OCI-LY7 (cell line): ENCODE data around the gene TEAD2.

Experiments
- CTCF ChIP-seq: fragments of 200-600 bp; sonication (generic); conservative IDR thresholded peaks from 2 replicates; pipeline ENCODE4 v1.5.1; 2014; ENCODE audit warnings: mild to moderate bottlenecking, antibody characterized with exemption, low read length, moderate library complexity, mixed read lengths
- EZH2phosphoT487 ChIP-seq: fragments of 200-600 bp; sonication (generic); IDR thresholded peaks from 2 replicates; pipeline ENCODE4 v1.6.1; 2018; ENCODE audit warnings: low read depth, borderline replicate concordance, mild to moderate bottlenecking, mixed run types, antibody characterized with exemption, low read length, moderate library complexity, mixed read lengths

DNA sequence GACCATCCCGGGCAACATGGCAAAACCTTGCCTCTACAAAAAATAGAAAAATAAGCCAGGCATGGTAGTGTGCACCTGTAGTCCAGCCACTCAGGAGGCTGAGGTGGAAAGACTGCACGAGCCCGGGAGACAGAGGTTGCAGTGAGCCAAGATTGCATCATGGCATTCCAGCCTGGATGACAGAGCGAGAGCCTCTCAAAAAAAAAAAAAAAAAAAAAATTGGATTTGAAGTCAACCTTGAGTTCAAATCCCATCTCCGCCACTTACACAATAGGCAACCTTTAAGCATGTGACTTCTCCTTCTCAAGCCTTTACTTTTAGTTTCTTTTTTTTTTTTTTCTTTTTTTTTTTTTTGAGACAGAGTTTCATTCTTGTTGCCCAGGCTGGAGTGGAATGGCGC, 37.8 kb upstream of the TEAD2 start:
- TF ChIP-seq CTCF = no peak
- TF ChIP-seq EZH2phosphoT487 = no peak
